B cell (primary cell): ENCODE results near the gene COQ7. TPM values are rescaled to one million over a fixed set of nuclear protein-coding genes. Genes with fewer than 3 reads are reported as not detected.

Experiments used
- ATAC-seq: fragments of 200-7000 bp; cut with Tn5 transposase; one replicate; pipeline ENCODE4 v1.10.0; 2021; ENCODE audit warnings: low read depth, mild to moderate bottlenecking, moderate number of reproducible peaks, moderate library complexity
- CTCF ChIA-PET: fragments of 350-600 bp; sonication (Branson Sonifier 250); formaldehyde crosslinking; loops from one replicate; lab custom pipeline; 2021; ENCODE audit warnings: antibody characterized with exemption, inconsistent platforms; lab: Charles Lee
- POLR2A ChIA-PET: fragments of 350-600 bp; sonication (Branson Sonifier 250); formaldehyde crosslinking; loops from one replicate; lab custom pipeline; 2021; ENCODE audit warnings: antibody characterized with exemption; lab: Charles Lee
- DNase-seq: peaks from one replicate; pipeline ENCODE4 v3.0.0; 2013
- H2AFZ ChIP-seq: 2 replicates; pipeline ENCODE4 v1.6.1; 2012; ENCODE audit warnings: mild to moderate bottlenecking, low read depth, low read length; ENCODE audit not compliant: insufficient read depth, poor library complexity, severe bottlenecking
- H3K27ac ChIP-seq, 2 donors: 1 replicate in 1 of 2; 2 replicates in 1 of 2; pipeline ENCODE4 v1.5.1; 2012 to 2013; ENCODE audit warnings: low read length in 2 of 2, mild to moderate bottlenecking in 2 of 2, moderate library complexity in 1 of 2
- H3K27me3 ChIP-seq, 4 experiments: fragments of 200-600 bp in 1 of 4; sonication (generic) in 1 of 4; replicated peaks in 1 of 4; 1 replicate in 2 of 4; 2 replicates in 2 of 4; pipeline versions ENCODE4 v1.6.1 to v1.7.0; 2013 to 2016; ENCODE audit warnings: low read length in 3 of 4, mild to moderate bottlenecking in 2 of 4, mixed read lengths in 1 of 4, moderate library complexity in 1 of 4; ENCODE audit not compliant: insufficient read depth in 4 of 4, control insufficient read depth in 3 of 4; ENCODE audit errors: control extremely low read depth in 1 of 4
- H3K36me3 ChIP-seq, 2 experiments: replicated peaks in 1 of 2; 1 replicate in 1 of 2; 2 replicates in 1 of 2; pipeline versions ENCODE4 v1.6.1 to v1.7.1; 2013; ENCODE audit warnings: low read length in 1 of 2; ENCODE audit not compliant: insufficient read depth in 2 of 2, control insufficient read depth in 1 of 2; ENCODE audit errors: control extremely low read depth in 1 of 2, extremely low read depth in 1 of 2
- H3K4me1 ChIP-seq, 2 donors: fragments of 200-600 bp in 1 of 2; sonication (generic) in 1 of 2; 1 replicate in 1 of 2; 2 replicates in 1 of 2; pipeline versions ENCODE4 v1.5.1 to v1.6.1; 2013 to 2017; ENCODE audit warnings: low read length in 2 of 2; ENCODE audit not compliant: control insufficient read depth in 2 of 2, insufficient read depth in 2 of 2
- H3K4me2 ChIP-seq: replicated peaks from 2 replicates; pipeline ENCODE3; 2012; ENCODE audit warnings: mild to moderate bottlenecking, low read depth, low read length; ENCODE audit not compliant: poor library complexity, severe bottlenecking
- H3K4me3 ChIP-seq, 5 experiments: fragments of 200-600 bp in 1 of 5; sonication (generic) in 1 of 5; 1 replicate in 3 of 5; 2 replicates in 2 of 5; pipeline versions ENCODE4 v1.5.1 to v1.7.0; 2011 to 2016; ENCODE audit warnings: low read length in 4 of 5, mild to moderate bottlenecking in 4 of 5, low read depth in 2 of 5, control low read depth in 1 of 5, moderate library complexity in 1 of 5; ENCODE audit not compliant: insufficient read depth in 1 of 5; ENCODE audit errors: control extremely low read depth in 1 of 5, extremely low read depth in 1 of 5
- H3K79me2 ChIP-seq: fragments of 200-600 bp; sonication (generic); one replicate; pipeline ENCODE4 v1.6.0; 2016; ENCODE audit warnings: low read length; ENCODE audit not compliant: control insufficient read depth, insufficient read depth
- H3K9ac ChIP-seq: fragments of 200-600 bp; sonication (generic); 2 replicates; pipeline ENCODE4 v1.6.1; 2017; ENCODE audit warnings: mild to moderate bottlenecking, low read length, moderate library complexity
- H3K9me3 ChIP-seq, 3 donors: one replicate each; pipeline versions ENCODE4 v1.6.1 to v1.7.1; 2013; ENCODE audit warnings: low read length in 2 of 3; ENCODE audit not compliant: control insufficient read depth in 2 of 3, insufficient read depth in 1 of 3; ENCODE audit errors: control extremely low read depth in 1 of 3
- H4K20me1 ChIP-seq: 2 replicates; pipeline ENCODE4 v1.6.0; 2012; ENCODE audit warnings: mild to moderate bottlenecking, low read length; ENCODE audit not compliant: insufficient read depth, control insufficient read depth, poor library complexity, severe bottlenecking
- H3K27ac Mint-ChIP-seq: one replicate; pipeline ENCODE4 v1.8.0; 2021; ENCODE audit warnings: mixed read lengths
- H3K27me3 Mint-ChIP-seq: one replicate; pipeline ENCODE4 v1.8.0; 2021; ENCODE audit warnings: mixed read lengths
- H3K4me1 Mint-ChIP-seq: one replicate; pipeline ENCODE4 v1.8.0; 2021; ENCODE audit warnings: mixed read lengths
- H3K4me3 Mint-ChIP-seq: one replicate; pipeline ENCODE4 v1.8.0; 2021; ENCODE audit warnings: mixed read lengths
- H3K9me3 Mint-ChIP-seq: one replicate; pipeline ENCODE4 v1.8.0; 2022; ENCODE audit warnings: mixed read lengths; ENCODE audit not compliant: insufficient read depth
- EZH2 ChIP-seq: IDR thresholded peaks from 2 replicates; pipeline ENCODE4 v1.6.1; 2012; ENCODE audit warnings: borderline replicate concordance, low read depth, mild to moderate bottlenecking, moderate library complexity, low read length; ENCODE audit not compliant: insufficient read depth, poor library complexity, severe bottlenecking
- WGBS: methylation state at CpG from one replicate; pipeline ENCODE4 v1.1.5; 2013; ENCODE audit warnings: missing lambda C conversion rate; ENCODE audit not compliant: insufficient coverage; 5-methylcytosine and 5-hydroxymethylcytosine counted together
- intact Hi-C: fragments of 100-400 bp; cut with micrococcal nuclease; formaldehyde crosslinking; loops from one replicate; pipeline ENCODE4 v1.10.0; 2022
- polyA plus RNA-seq: library from polyadenylated mRNA; depleted of rRNA; stranded (reverse); fragments of >200 nt; gene quantifications from 2 replicates; pipeline ENCODE4 v1.2.3, GENCODE V29; 2012
- total RNA-seq, 2 donors: library from RNA; stranded (reverse); fragments of 120-200 nt in 1 of 2; gene quantifications; 1 replicate in 1 of 2; 2 replicates in 1 of 2; pipeline versions ENCODE4 v1.2.3 to v1.2.4, GENCODE V29; 2013 to 2022
- TF ChIP-seq, protein P1 (sequence below): fragments of 200-600 bp; IDR thresholded peaks from one replicate; pipeline ENCODE4 v1.8.0; 2022; ENCODE audit warnings: antibody characterized with exemption, mild to moderate bottlenecking

Gene COQ7
- total and polyA plus RNA-seq, 2 donors (not counting 1 experiment from before 2014, with no cell fraction given): 8.1 to 19.4 TPM

DNA sequence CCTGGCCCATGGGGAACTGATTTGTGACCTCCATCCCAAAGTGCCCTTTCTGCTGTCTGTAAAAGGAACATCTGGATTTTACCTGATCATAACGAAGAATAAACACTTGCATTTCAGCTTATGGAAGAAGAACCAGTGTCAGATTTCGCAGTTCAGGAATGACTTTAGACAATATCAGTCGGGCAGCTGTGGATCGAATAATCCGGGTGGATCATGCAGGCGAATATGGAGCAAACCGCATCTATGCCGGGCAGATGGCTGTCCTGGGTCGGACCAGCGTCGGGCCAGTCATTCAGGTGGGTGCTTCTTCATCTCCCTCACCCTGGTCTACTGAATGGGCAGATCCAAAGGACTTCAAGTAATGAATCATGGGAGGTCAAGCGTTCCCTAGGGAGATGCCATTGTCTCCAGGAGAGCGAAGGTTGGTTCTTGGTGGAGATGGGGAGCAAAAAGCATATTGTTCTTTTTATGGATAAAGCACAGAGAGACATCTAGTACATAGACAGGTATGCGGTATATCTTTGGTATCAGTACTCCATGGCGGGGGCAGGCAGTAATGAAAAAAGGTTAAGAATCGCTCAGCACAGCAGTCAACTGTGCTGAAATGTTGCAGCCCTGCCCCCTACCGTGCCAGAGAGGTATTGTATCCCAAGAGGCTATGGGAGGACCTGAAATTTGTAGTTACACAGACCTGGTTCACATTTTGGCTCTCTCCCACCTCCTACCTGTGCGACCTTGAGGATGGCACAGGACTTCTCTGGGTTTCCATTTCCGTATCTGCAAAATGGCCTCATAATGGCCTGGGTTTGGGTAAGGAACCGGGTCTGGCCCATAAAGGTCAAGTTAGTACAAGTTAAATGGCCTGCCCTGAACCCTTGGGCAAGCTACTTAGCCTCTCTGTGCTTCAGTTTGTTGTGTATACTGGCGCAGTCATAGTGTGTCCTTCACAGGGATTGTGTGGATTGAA, 4.7 kb downstream of the COQ7 start:
- WGBS: 83% methylated on average over 16 of the region's 21 CpGs
- no peak overlapping the region for H3K4me3 ChIP-seq
- H3K4me2 ChIP-seq: no peak overlapping the region
- no peak overlapping the region for H3K9ac ChIP-seq
- no peaks in the 10 kb centered on the region for H3K27me3 Mint-ChIP-seq
- no peak overlapping the region for H3K27ac ChIP-seq
- H3K4me3 Mint-ChIP-seq: no peak overlapping the region
- H3K79me2 ChIP-seq: peaks cover 4% of the 10 kb centered on the region
- H3K4me1 Mint-ChIP-seq: peaks cover 12% of the 10 kb centered on the region
- H3K9me3 ChIP-seq: no peaks in the 10 kb centered on the region
- no peaks in the 10 kb centered on the region for H3K9me3 Mint-ChIP-seq
- no peaks in the 10 kb centered on the region for H4K20me1 ChIP-seq
- no peak for ATAC-seq
- H3K36me3 ChIP-seq: peaks cover 1 to 17% of the 10 kb centered on the region in 2 experiments
- ChIA-PET CTCF (interaction anchor here (1.1 kb wide), 1 partner anchor 835 kb away, joined by 4 read pairs; no protein-coding TSS in a partner anchor), POLR2A (no interaction called here)
- peaks cover 8 to 10% of the 10 kb centered on the region in 2 donors for H3K4me1 ChIP-seq
- peak; percentile 65 for DNase-seq
- H3K27me3 ChIP-seq: no peaks in the 10 kb centered on the region
- no peak overlapping the region for H3K27ac Mint-ChIP-seq
- intact Hi-C loops: no loop called here
- no peak overlapping the region for H2AFZ ChIP-seq
- TF ChIP-seq, protein P1, sequence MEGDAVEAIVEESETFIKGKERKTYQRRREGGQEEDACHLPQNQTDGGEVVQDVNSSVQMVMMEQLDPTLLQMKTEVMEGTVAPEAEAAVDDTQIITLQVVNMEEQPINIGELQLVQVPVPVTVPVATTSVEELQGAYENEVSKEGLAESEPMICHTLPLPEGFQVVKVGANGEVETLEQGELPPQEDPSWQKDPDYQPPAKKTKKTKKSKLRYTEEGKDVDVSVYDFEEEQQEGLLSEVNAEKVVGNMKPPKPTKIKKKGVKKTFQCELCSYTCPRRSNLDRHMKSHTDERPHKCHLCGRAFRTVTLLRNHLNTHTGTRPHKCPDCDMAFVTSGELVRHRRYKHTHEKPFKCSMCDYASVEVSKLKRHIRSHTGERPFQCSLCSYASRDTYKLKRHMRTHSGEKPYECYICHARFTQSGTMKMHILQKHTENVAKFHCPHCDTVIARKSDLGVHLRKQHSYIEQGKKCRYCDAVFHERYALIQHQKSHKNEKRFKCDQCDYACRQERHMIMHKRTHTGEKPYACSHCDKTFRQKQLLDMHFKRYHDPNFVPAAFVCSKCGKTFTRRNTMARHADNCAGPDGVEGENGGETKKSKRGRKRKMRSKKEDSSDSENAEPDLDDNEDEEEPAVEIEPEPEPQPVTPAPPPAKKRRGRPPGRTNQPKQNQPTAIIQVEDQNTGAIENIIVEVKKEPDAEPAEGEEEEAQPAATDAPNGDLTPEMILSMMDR: peak; percentile 70
- TF ChIP-seq EZH2: no peak

DNA sequence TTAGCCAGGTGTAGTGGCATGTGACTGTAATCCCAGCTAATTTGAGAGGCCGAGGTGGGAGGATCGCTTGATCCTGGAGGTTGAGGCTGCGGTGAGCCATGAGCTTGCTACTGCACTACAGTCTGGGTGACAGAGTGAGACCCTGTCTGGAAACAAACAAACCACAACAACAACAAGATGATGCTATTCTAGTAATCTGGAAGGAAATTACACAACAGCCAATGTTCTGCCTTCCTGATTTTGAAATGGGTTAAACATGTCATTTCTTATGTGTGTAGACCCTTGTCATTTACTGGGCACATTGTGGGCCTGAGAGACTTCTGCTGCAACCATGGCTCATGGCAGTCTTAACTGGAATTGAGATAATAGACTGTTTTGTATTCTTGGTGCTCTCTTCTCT, 5.9 kb downstream of the COQ7 start:
- ChIA-PET CTCF (no interaction called here), POLR2A (no interaction called here)
- Histone ChIP-seq H2AFZ (no peak overlapping the region), H3K9ac (no peak overlapping the region), H3K27ac (no peak overlapping the region), H3K4me2 (no peak overlapping the region), H4K20me1 (no peaks in the 10 kb centered on the region), H3K4me1 (peaks cover 4 to 6% of the 10 kb centered on the region in 2 donors), H3K4me3 (no peak overlapping the region), H3K27me3 (no peaks in the 10 kb centered on the region), H3K36me3 (peaks cover 3 to 23% of the 10 kb centered on the region in 2 experiments), H3K9me3 (no peaks in the 10 kb centered on the region), H3K79me2 (peaks cover 4% of the 10 kb centered on the region)
- TF ChIP-seq EZH2: no peak
- TF ChIP-seq, protein P1: no peak
- no peak for ATAC-seq
- DNase-seq: no peak
- peaks cover 3% of the 10 kb centered on the region for H3K4me1 Mint-ChIP-seq
- no peak overlapping the region for H3K4me3 Mint-ChIP-seq
- H3K27me3 Mint-ChIP-seq: no peaks in the 10 kb centered on the region
- no peaks in the 10 kb centered on the region for H3K9me3 Mint-ChIP-seq
- WGBS: 100% methylated on average over 2 of the region's 3 CpGs
- intact Hi-C loops: no loop called here
- no peak overlapping the region for H3K27ac Mint-ChIP-seq
